Glutamatergic neuron (in vitro differentiated cells): ENCODE data around the gene EPHA4. TPM values are rescaled to one million over a fixed set of nuclear protein-coding genes. Genes with fewer than 3 reads are reported as not detected.

Experiments used
- DNase-seq: peaks from one replicate; pipeline ENCODE4 v3.0.0; 2022
- H3K27ac Mint-ChIP-seq: one replicate; pipeline ENCODE4 v1.8.0; 2020; ENCODE audit warnings: mild to moderate bottlenecking, mixed read lengths, inconsistent platforms; ENCODE audit not compliant: unreplicated experiment
- H3K27me3 Mint-ChIP-seq: one replicate; pipeline ENCODE4 v1.8.0; 2020; ENCODE audit warnings: mild to moderate bottlenecking, moderate library complexity, mixed read lengths, inconsistent platforms; ENCODE audit not compliant: unreplicated experiment
- H3K36me3 Mint-ChIP-seq: one replicate; pipeline ENCODE4 v1.8.0; 2020; ENCODE audit warnings: mild to moderate bottlenecking, mixed read lengths, inconsistent platforms; ENCODE audit not compliant: unreplicated experiment
- H3K4me1 Mint-ChIP-seq: one replicate; pipeline ENCODE4 v1.8.0; 2020; ENCODE audit warnings: mild to moderate bottlenecking, low read depth, mixed read lengths, inconsistent platforms; ENCODE audit not compliant: unreplicated experiment
- H3K4me3 Mint-ChIP-seq: one replicate; pipeline ENCODE4 v1.8.0; 2020; ENCODE audit warnings: mild to moderate bottlenecking, mixed read lengths, inconsistent platforms; ENCODE audit not compliant: unreplicated experiment
- H3K9me3 Mint-ChIP-seq: one replicate; pipeline ENCODE4 v1.8.0; 2020; ENCODE audit warnings: mild to moderate bottlenecking, moderate library complexity, mixed read lengths, inconsistent platforms; ENCODE audit not compliant: unreplicated experiment
- CTCF ChIP-seq: fragments of 200-600 bp; sonication (generic); IDR thresholded peaks from one replicate; pipeline ENCODE4 v1.5.0; 2021; ENCODE audit not compliant: partially characterized antibody, unreplicated experiment
- total RNA-seq: library from RNA; stranded (reverse); fragmentation: NEBNext Ultra II Directional; extraction: Animal tissue kit (Norgen Biotek cat#: 25700); gene quantifications from one replicate; pipeline ENCODE4 v1.2.1, GENCODE V29; 2021; ENCODE audit not compliant: unreplicated experiment

EPHA4 gene
- total RNA-seq, 1 donor from 2014 or later, result 57.2 TPM

- H3K36me3 Mint-ChIP-seq, result no peaks in the 10 kb centered on the region
- H3K27ac Mint-ChIP-seq, result no peak overlapping the region
- TF ChIP-seq CTCF, result no peak
- H3K4me1 Mint-ChIP-seq, result peaks cover 5% of the 10 kb centered on the region
- DNase-seq, result no peak
- peaks cover 1% of the 10 kb centered on the region for H3K9me3 Mint-ChIP-seq
- no peak overlapping the region for H3K4me3 Mint-ChIP-seq
- H3K27me3 Mint-ChIP-seq, result peaks cover 2% of the 10 kb centered on the region
These were observed 81.5 kb downstream of the EPHA4 start for GRCh38 chr2:221490506-221491060.

- Mint-ChIP-seq H3K4me1 (peaks cover 2% of the 10 kb centered on the region), H3K27me3 (no peaks in the 10 kb centered on the region), H3K4me3 (no peak overlapping the region), H3K9me3 (peaks cover 1% of the 10 kb centered on the region), H3K27ac (no peak overlapping the region), H3K36me3 (no peaks in the 10 kb centered on the region)
- DNase-seq, result no peak
- no peak for TF ChIP-seq CTCF
These were observed 83.8 kb downstream of the EPHA4 start for GRCh38 chr2:221488136-221488807.

- H3K27me3 Mint-ChIP-seq, result no peaks in the 10 kb centered on the region
- TF ChIP-seq CTCF, result no peak
- no peak overlapping the region for H3K27ac Mint-ChIP-seq
These were observed 86.0 kb downstream of the EPHA4 start for GRCh38 chr2:221486106-221486505.

GRCh38 chr2:221485503-221485870 lies 86.6 kb downstream of the EPHA4 start:
- no peak for DNase-seq
- Mint-ChIP-seq H3K27ac (no peak overlapping the region), H3K4me1 (no peaks in the 10 kb centered on the region), H3K9me3 (no peaks in the 10 kb centered on the region), H3K27me3 (no peaks in the 10 kb centered on the region), H3K36me3 (no peaks in the 10 kb centered on the region), H3K4me3 (no peak overlapping the region)
- TF ChIP-seq CTCF, result no peak

More at GRCh38 chr2:221486106-221486505, 86.0 kb downstream of the EPHA4 start:
- H3K9me3 Mint-ChIP-seq, result no peaks in the 10 kb centered on the region
- DNase-seq, result no peak
- H3K4me3 Mint-ChIP-seq, result no peak overlapping the region
- no peaks in the 10 kb centered on the region for H3K36me3 Mint-ChIP-seq
- no peaks in the 10 kb centered on the region for H3K4me1 Mint-ChIP-seq

- Mint-ChIP-seq H3K27ac (no peak overlapping the region), H3K4me3 (no peak overlapping the region), H3K27me3 (no peaks in the 10 kb centered on the region), H3K36me3 (no peaks in the 10 kb centered on the region), H3K4me1 (no peaks in the 10 kb centered on the region), H3K9me3 (no peaks in the 10 kb centered on the region)
- no peak for TF ChIP-seq CTCF
- DNase-seq, result no peak
These were observed 87.2 kb downstream of the EPHA4 start for GRCh38 chr2:221484761-221485502.
